NCI-H1930 (cell line): ENCODE results near the gene CD28.

Experiments used
- DNase-seq, 2 experiments: peaks; one replicate each; lab custom pipeline; 2025; lab: John Stamatoyannopoulos, UW

The CD28 gene

GRCh38 chr2:203715744-203716143 lies 9.3 kb downstream of the CD28 start:
- DNase-seq = no peak

GRCh38 chr2:203718087-203718486 lies 11.6 kb downstream of the CD28 start:
- DNase-seq = no peak

- no peak for DNase-seq
Measured at GRCh38 chr2:203719456-203720410, 13.3 kb downstream of the CD28 start.

GRCh38 chr2:203720915-203721672 lies 14.7 kb downstream of the CD28 start:
- DNase-seq = no peak

- no peak for DNase-seq
Measured at GRCh38 chr2:203721781-203722300, 15.4 kb downstream of the CD28 start.

GRCh38 chr2:203722411-203722810 lies 16.0 kb downstream of the CD28 start:
- peak in 1 of 2 experiments; percentile 35 for DNase-seq

GRCh38 chr2:203728321-203728720 lies 21.9 kb downstream of the CD28 start:
- DNase-seq = no peak

- DNase-seq = no peak
Measured at GRCh38 chr2:203730076-203730729, 23.8 kb downstream of the CD28 start.

- no peak for DNase-seq
Measured at GRCh38 chr2:203730883-203731282, 24.4 kb downstream of the CD28 start.

- no peak for DNase-seq
Measured at GRCh38 chr2:203732092-203732952, 25.9 kb downstream of the CD28 start.

- DNase-seq = no peak
Measured at GRCh38 chr2:203732953-203733510, 26.6 kb downstream of the CD28 start.

- DNase-seq = no peak
Measured at GRCh38 chr2:203733684-203734083, 27.2 kb downstream of the CD28 start.

- DNase-seq = no peak
Measured at GRCh38 chr2:203734276-203734983, 28.0 kb downstream of the CD28 start.

GRCh38 chr2:203737360-203737759 lies 30.9 kb downstream of the CD28 start:
- no peak for DNase-seq

GRCh38 chr2:203739351-203739750 lies 32.9 kb downstream of the CD28 start:
- no peak for DNase-seq

- DNase-seq = no peak
Measured at GRCh38 chr2:203740871-203741281, 34.4 kb downstream of the CD28 start.

- no peak for DNase-seq
Measured at GRCh38 chr2:203741566-203741965, 35.1 kb downstream of the CD28 start.

GRCh38 chr2:203743441-203743981 lies 37.1 kb downstream of the CD28 start:
- DNase-seq = no peak

- no peak for DNase-seq
Measured at GRCh38 chr2:203744091-203744490, 37.7 kb downstream of the CD28 start.

GRCh38 chr2:203745267-203745666 lies 38.8 kb downstream of the CD28 start:
- DNase-seq = no peak
